MM.1S (cell line): ENCODE data around the gene SUFU.

ENCODE experiments used
- DNase-seq: peaks from one replicate; pipeline ENCODE4 v3.0.0-alpha.2; 2015
- H2AFZ ChIP-seq: fragments of 300-600 bp; sonication (generic); 2 replicates; pipeline ENCODE4 v1.6.0; 2016; ENCODE audit warnings: antibody characterized with exemption, low read length
- H3F3A ChIP-seq: fragments of 300-600 bp; sonication (generic); 2 replicates; pipeline ENCODE4 v1.6.1; 2016; ENCODE audit warnings: mild to moderate bottlenecking, antibody characterized with exemption, low read length, moderate library complexity, mixed read lengths; ENCODE audit not compliant: insufficient read depth
- H3K27ac ChIP-seq: fragments of 300-600 bp; sonication (generic); 2 replicates; pipeline ENCODE4 v1.5.1; 2016; ENCODE audit warnings: mild to moderate bottlenecking, low read length
- H3K27me3 ChIP-seq: fragments of 300-600 bp; sonication (generic); replicated peaks from 2 replicates; pipeline ENCODE4 v1.6.0; 2016; ENCODE audit warnings: low read length; ENCODE audit not compliant: insufficient read depth
- H3K36me3 ChIP-seq: fragments of 300-600 bp; sonication (generic); replicated peaks from 2 replicates; pipeline ENCODE4 v1.6.1; 2016; ENCODE audit warnings: mild to moderate bottlenecking, low read length, mixed read lengths; ENCODE audit not compliant: insufficient read depth
- H3K4me1 ChIP-seq: fragments of 300-600 bp; sonication (generic); 2 replicates; pipeline ENCODE4 v1.6.1; 2016; ENCODE audit warnings: low read length, mixed read lengths
- H3K4me2 ChIP-seq: fragments of 300-600 bp; sonication (generic); 2 replicates; pipeline ENCODE4 v1.6.0; 2016; ENCODE audit warnings: low read depth, low read length
- H3K4me3 ChIP-seq: fragments of 300-600 bp; sonication (generic); 2 replicates; pipeline ENCODE4 v1.5.1; 2016; ENCODE audit warnings: low read length, mixed read lengths
- H3K79me2 ChIP-seq: fragments of 300-600 bp; sonication (generic); 2 replicates; pipeline ENCODE4 v1.6.1; 2016; ENCODE audit warnings: mixed run types, low read length, mixed read lengths
- H3K9ac ChIP-seq: fragments of 300-600 bp; sonication (generic); 2 replicates; pipeline ENCODE4 v1.6.1; 2016; ENCODE audit warnings: low read length, mixed read lengths
- H3K9me2 ChIP-seq: fragments of 300-600 bp; sonication (generic); replicated peaks from 2 replicates; pipeline ENCODE4 v1.6.1; 2016; ENCODE audit warnings: mild to moderate bottlenecking, low read length, mixed read lengths; ENCODE audit not compliant: insufficient read depth
- H3K9me3 ChIP-seq: fragments of 300-600 bp; sonication (generic); replicated peaks from 2 replicates; pipeline ENCODE4 v1.6.1; 2016; ENCODE audit warnings: mild to moderate bottlenecking, low read length, mixed read lengths; ENCODE audit not compliant: insufficient read depth
- H4K20me1 ChIP-seq: fragments of 300-600 bp; sonication (generic); 2 replicates; pipeline ENCODE4 v1.6.1; 2016; ENCODE audit warnings: mild to moderate bottlenecking, low read length, moderate library complexity, mixed read lengths; ENCODE audit not compliant: insufficient read depth
- EZH2 ChIP-seq: fragments of 300-600 bp; sonication (generic); optimal IDR thresholded peaks from 2 replicates; pipeline ENCODE3; 2017; ENCODE audit warnings: low read depth, mild to moderate bottlenecking, antibody characterized with exemption, low read length, mixed read lengths
- EZH2phosphoT487 ChIP-seq: fragments of 300-600 bp; sonication (generic); IDR thresholded peaks from 2 replicates; pipeline ENCODE4 v1.6.1; 2018; ENCODE audit warnings: antibody characterized with exemption, low read length
- TF ChIP-seq, protein P1 (sequence below): fragments of 300-600 bp; sonication (generic); IDR thresholded peaks from 2 replicates; pipeline ENCODE4 v1.5.1; 2016; ENCODE audit warnings: antibody characterized with exemption, low read length, mixed read lengths

The SUFU gene

DNA sequence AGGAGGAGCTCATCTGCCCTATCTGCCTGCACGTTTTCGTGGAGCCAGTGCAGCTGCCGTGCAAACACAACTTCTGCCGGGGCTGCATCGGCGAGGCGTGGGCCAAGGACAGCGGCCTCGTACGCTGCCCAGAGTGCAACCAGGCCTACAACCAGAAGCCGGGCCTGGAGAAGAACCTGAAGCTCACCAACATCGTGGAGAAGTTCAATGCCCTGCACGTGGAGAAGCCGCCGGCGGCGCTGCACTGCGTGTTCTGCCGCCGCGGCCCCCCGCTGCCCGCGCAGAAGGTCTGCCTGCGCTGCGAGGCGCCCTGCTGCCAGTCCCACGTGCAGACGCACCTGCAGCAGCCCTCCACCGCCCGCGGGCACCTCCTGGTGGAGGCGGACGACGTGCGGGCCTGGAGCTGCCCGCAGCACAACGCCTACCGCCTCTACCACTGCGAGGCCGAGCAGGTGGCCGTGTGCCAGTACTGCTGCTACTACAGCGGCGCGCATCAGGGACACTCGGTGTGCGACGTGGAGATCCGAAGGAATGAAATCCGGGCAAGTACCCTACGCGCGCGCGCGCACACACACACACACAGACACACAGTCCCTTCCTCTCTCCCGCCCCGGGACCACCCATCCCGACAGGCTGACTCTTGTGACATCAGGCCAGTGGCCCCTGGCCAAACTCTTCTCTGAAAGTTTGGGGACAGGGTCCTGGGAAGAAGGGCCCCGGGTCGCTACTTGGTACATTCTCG, 141.0 kb downstream of the SUFU start:
- peaks cover 20% of the 10 kb centered on the region for H4K20me1 ChIP-seq
- no peaks in the 10 kb centered on the region for H3K36me3 ChIP-seq
- peaks cover 62% of the 10 kb centered on the region for H3K79me2 ChIP-seq
- H3K4me3 ChIP-seq, result peak overlapping the region; percentile 94
- DNase-seq, result peak; percentile 92
- H3K27ac ChIP-seq, result peak overlapping the region; percentile 94
- no peaks in the 10 kb centered on the region for H3K9me2 ChIP-seq
- TF ChIP-seq, protein P1, sequence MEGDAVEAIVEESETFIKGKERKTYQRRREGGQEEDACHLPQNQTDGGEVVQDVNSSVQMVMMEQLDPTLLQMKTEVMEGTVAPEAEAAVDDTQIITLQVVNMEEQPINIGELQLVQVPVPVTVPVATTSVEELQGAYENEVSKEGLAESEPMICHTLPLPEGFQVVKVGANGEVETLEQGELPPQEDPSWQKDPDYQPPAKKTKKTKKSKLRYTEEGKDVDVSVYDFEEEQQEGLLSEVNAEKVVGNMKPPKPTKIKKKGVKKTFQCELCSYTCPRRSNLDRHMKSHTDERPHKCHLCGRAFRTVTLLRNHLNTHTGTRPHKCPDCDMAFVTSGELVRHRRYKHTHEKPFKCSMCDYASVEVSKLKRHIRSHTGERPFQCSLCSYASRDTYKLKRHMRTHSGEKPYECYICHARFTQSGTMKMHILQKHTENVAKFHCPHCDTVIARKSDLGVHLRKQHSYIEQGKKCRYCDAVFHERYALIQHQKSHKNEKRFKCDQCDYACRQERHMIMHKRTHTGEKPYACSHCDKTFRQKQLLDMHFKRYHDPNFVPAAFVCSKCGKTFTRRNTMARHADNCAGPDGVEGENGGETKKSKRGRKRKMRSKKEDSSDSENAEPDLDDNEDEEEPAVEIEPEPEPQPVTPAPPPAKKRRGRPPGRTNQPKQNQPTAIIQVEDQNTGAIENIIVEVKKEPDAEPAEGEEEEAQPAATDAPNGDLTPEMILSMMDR, result peak; percentile 72
- no peak for TF ChIP-seq EZH2
- peak overlapping the region; percentile 39 for H2AFZ ChIP-seq
- H3K9ac ChIP-seq, result peak overlapping the region; percentile 94
- H3F3A ChIP-seq, result peaks cover 28% of the 10 kb centered on the region
- no peaks in the 10 kb centered on the region for H3K9me3 ChIP-seq
- H3K4me1 ChIP-seq, result peaks cover 33% of the 10 kb centered on the region
- peak overlapping the region; percentile 85 for H3K4me2 ChIP-seq
- no peaks in the 10 kb centered on the region for H3K27me3 ChIP-seq

DNA sequence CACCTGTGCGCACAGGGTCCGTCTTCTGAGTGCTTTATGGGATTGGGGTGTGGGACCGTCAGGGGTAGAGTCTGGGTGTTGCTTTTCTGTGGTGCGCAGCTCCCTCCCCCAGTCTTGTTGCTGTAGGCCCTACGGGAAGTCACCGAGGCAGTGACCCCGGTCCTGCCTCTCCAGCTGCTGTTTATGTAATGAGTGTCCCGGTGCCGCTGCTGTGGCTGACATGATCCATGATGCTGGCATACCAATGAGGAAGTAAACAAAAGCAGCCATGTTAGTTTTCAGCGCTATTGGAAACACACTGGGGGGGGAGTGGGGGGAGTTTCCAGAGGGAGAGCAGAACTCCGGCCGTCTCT, 141.6 kb downstream of the SUFU start:
- peak overlapping the region; percentile 94 for H3K4me3 ChIP-seq
- peaks cover 68% of the 10 kb centered on the region for H3K79me2 ChIP-seq
- no peaks in the 10 kb centered on the region for H3K9me3 ChIP-seq
- H3K27me3 ChIP-seq, result no peaks in the 10 kb centered on the region
- peaks cover 36% of the 10 kb centered on the region for H3K4me1 ChIP-seq
- H2AFZ ChIP-seq, result peak overlapping the region; percentile 39; the same call in 1 of the 2 replicates
- H3F3A ChIP-seq, result peaks cover 28% of the 10 kb centered on the region
- H3K9ac ChIP-seq, result peak overlapping the region; percentile 94
- TF ChIP-seq, protein P1, result no peak
- TF ChIP-seq EZH2 (no peak), EZH2phosphoT487 (no peak)
- H3K27ac ChIP-seq, result peak overlapping the region; percentile 94
- H3K36me3 ChIP-seq, result no peaks in the 10 kb centered on the region
- peaks cover 21% of the 10 kb centered on the region for H4K20me1 ChIP-seq
- no peak for DNase-seq
- H3K4me2 ChIP-seq, result peak overlapping the region; percentile 85
- no peaks in the 10 kb centered on the region for H3K9me2 ChIP-seq

DNA sequence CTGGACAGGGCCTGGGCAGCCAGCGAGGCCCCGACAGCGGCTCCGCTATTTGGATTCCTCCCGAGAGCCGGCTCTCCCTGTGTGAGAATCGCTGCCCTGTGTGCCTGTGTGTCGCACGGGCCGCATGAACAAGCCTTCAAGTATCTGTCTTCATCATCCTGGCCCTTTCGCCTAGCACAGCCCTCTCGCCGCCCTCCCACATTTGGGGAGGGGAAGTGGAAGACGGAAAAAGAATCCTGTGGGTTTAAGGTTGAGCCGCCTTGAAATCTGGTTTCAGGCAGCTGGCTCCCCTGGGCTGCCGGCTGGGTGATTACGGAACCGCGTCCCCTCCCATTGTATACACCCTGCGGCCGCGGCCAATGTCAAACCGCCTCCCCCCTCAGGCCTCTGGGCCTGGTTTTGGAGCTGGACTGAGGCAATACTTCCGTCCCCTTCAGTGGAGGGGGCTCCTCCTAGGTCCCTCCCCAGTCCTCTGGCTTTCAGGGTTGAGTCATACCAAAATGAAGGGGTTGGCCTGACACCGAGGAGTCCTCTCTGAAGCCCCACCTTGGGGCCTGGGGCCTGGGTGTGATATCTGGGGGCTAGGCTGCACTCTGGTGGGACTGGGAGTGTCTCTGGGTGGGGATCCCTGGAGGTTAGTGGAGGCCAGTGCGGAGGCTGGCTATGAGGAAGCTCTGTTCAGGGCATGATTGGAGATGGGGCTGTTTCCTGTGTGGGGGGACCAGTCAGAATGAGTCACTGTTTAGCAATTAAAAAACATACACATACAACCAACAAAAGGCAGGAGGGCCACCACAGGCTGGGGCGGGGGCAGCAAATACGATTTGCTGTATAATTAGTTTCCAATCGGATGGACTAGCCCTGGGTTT, 142.2 kb downstream of the SUFU start:
- H3K4me2 ChIP-seq, result peak overlapping the region; percentile 85
- H3K27ac ChIP-seq, result peak overlapping the region; percentile 94
- H2AFZ ChIP-seq, result peak overlapping the region; percentile 25; the same call in 1 of the 2 replicates
- peaks cover 28% of the 10 kb centered on the region for H3F3A ChIP-seq
- no peaks in the 10 kb centered on the region for H3K9me2 ChIP-seq
- peak overlapping the region; percentile 94 for H3K9ac ChIP-seq
- H3K79me2 ChIP-seq, result peaks cover 74% of the 10 kb centered on the region
- H3K36me3 ChIP-seq, result no peaks in the 10 kb centered on the region
- H3K27me3 ChIP-seq, result no peaks in the 10 kb centered on the region
- peaks cover 42% of the 10 kb centered on the region for H3K4me1 ChIP-seq
- peaks cover 23% of the 10 kb centered on the region for H4K20me1 ChIP-seq
- peak; percentile 85 for DNase-seq
- H3K4me3 ChIP-seq, result peak overlapping the region; percentile 94
- H3K9me3 ChIP-seq, result no peaks in the 10 kb centered on the region
- no peak for TF ChIP-seq EZH2
- TF ChIP-seq, protein P1, result no peak
- TF ChIP-seq EZH2phosphoT487, result no peak
